ENCODE results near the gene PODXL. TPM values are rescaled to one million over a fixed set of nuclear protein-coding genes. Genes with fewer than 3 reads are reported as not detected.

PODXL gene
- total RNA-seq, 4 donors from 2014 or later = 7.5 to 40.4 (median 15.2) TPM

DNA sequence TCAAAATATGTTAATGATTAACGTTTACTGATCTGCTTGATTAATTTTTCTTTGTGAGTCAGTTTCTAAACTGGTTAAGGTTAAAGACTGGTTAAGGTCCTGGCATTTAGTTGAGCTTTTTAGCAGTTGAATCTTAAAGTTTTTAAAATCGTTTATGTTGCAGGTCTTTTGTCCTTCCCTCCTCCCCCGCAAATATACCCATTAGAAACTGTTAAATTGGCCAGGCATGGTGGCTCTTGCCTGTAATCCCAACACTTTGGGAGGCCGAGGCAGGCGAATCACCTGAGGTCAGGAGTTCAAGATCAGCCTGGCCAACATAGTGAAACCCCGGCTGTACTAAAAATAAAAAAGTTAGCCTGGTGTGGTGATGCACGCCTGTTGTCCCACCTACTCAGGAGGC lies 100.9 kb downstream of the PODXL start:
- H3K36me3 ChIP-seq = peaks cover 0 to 10% (median 0%) of the 10 kb centered on the region in 3 donors
- DNase-seq = no peak
- no peak overlapping the region for H3K4me3 ChIP-seq
- H3K27ac ChIP-seq = no peak overlapping the region
- no peak for TF ChIP-seq POLR2A (IDR thresholded peaks at IDR 0.05)
- TF ChIP-seq, protein P1, sequence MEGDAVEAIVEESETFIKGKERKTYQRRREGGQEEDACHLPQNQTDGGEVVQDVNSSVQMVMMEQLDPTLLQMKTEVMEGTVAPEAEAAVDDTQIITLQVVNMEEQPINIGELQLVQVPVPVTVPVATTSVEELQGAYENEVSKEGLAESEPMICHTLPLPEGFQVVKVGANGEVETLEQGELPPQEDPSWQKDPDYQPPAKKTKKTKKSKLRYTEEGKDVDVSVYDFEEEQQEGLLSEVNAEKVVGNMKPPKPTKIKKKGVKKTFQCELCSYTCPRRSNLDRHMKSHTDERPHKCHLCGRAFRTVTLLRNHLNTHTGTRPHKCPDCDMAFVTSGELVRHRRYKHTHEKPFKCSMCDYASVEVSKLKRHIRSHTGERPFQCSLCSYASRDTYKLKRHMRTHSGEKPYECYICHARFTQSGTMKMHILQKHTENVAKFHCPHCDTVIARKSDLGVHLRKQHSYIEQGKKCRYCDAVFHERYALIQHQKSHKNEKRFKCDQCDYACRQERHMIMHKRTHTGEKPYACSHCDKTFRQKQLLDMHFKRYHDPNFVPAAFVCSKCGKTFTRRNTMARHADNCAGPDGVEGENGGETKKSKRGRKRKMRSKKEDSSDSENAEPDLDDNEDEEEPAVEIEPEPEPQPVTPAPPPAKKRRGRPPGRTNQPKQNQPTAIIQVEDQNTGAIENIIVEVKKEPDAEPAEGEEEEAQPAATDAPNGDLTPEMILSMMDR (IDR thresholded peaks at IDR 0.05) = no peak
- no peaks in the 10 kb centered on the region for H3K4me1 ChIP-seq
- no peaks in the 10 kb centered on the region for H3K27me3 ChIP-seq
- H3K9me3 ChIP-seq = no peaks in the 10 kb centered on the region

- no peak for DNase-seq
- H3K9me3 ChIP-seq = no peaks in the 10 kb centered on the region
- H3K4me3 ChIP-seq = no peak overlapping the region
- H3K36me3 ChIP-seq = peaks cover 0 to 13% (median 0%) of the 10 kb centered on the region in 3 donors
- TF ChIP-seq POLR2A (IDR thresholded peaks at IDR 0.05) = no peak
- TF ChIP-seq, protein P1 (IDR thresholded peaks at IDR 0.05) = no peak
- H3K27ac ChIP-seq = no peak overlapping the region
- no peaks in the 10 kb centered on the region for H3K4me1 ChIP-seq
- H3K27me3 ChIP-seq = no peaks in the 10 kb centered on the region
Observed at GRCh38 chr7:131455001-131455400, 101.4 kb downstream of the PODXL start.

- Histone ChIP-seq H3K36me3 (peaks cover 0 to 17% (median 0%) of the 10 kb centered on the region in 3 donors), H3K27me3 (no peaks in the 10 kb centered on the region), H3K4me1 (no peaks in the 10 kb centered on the region), H3K4me3 (no peak overlapping the region), H3K27ac (no peak overlapping the region), H3K9me3 (no peaks in the 10 kb centered on the region)
- no peak for DNase-seq
- TF ChIP-seq POLR2A (IDR thresholded peaks at IDR 0.05) = no peak
- TF ChIP-seq, protein P1 (IDR thresholded peaks at IDR 0.05) = no peak
Observed at GRCh38 chr7:131454498-131454897, 101.9 kb downstream of the PODXL start.

Other genes with a start within 250 kb of the PODXL start
- gene MKLN1, start 228.8 kb downstream of the PODXL start, total RNA-seq = 10 to 100 TPM; 39.4 to 74.4 (median 53.2) TPM